Activated naive CD8-positive, alpha-beta T cell treated with anti-CD3 and anti-CD28 coated beads for 36 hours (primary cell): Measurements from ENCODE around the gene GBE1. TPM values are rescaled to one million over a fixed set of nuclear protein-coding genes. Genes with fewer than 3 reads are reported as not detected.
"Not testable (repeated sequence)": the region's sequence is repeated elsewhere in the genome, so short reads cannot be mapped to it uniquely, and the experiment has no call there.

Source experiments
- DNase-seq: peaks from one replicate; pipeline ENCODE4 v3.0.0; 2021
- H3K27ac Mint-ChIP-seq: one replicate; pipeline ENCODE4 v1.8.0; 2022; ENCODE audit warnings: mild to moderate bottlenecking, moderate library complexity, mixed read lengths
- H3K27me3 Mint-ChIP-seq: one replicate; pipeline ENCODE4 v1.8.0; 2022; ENCODE audit warnings: mild to moderate bottlenecking, mixed read lengths
- H3K36me3 Mint-ChIP-seq: one replicate; pipeline ENCODE4 v1.8.0; 2021; ENCODE audit warnings: mild to moderate bottlenecking, mixed read lengths
- H3K4me1 Mint-ChIP-seq: one replicate; pipeline ENCODE4 v1.8.0; 2021; ENCODE audit warnings: mixed read lengths
- H3K4me3 Mint-ChIP-seq: one replicate; pipeline ENCODE4 v1.8.0; 2022; ENCODE audit warnings: mild to moderate bottlenecking, moderate library complexity, mixed read lengths
- H3K9me3 Mint-ChIP-seq: one replicate; pipeline ENCODE4 v1.8.0; 2022; ENCODE audit warnings: mixed read lengths
- total RNA-seq, 2 experiments: library from RNA; stranded (reverse); gene quantifications; one replicate each; pipeline ENCODE4 v1.2.3, GENCODE V29; 2021

GBE1 gene
- total RNA-seq, 2 experiments from 2014 or later: 69.2 to 70.4 TPM

- no peak for DNase-seq
- no peaks in the 10 kb centered on the region for H3K9me3 Mint-ChIP-seq
- no peak overlapping the region for H3K4me3 Mint-ChIP-seq
- H3K36me3 Mint-ChIP-seq: peaks cover 9% of the 10 kb centered on the region
- H3K27ac Mint-ChIP-seq: no peak overlapping the region
- H3K27me3 Mint-ChIP-seq: no peaks in the 10 kb centered on the region
- no peaks in the 10 kb centered on the region for H3K4me1 Mint-ChIP-seq
These were observed 242.5 kb downstream of the GBE1 start for GRCh38 chr3:81518945-81519344.

GRCh38 chr3:81516042-81516441 is 245.4 kb downstream of the GBE1 start:
- H3K4me3 Mint-ChIP-seq: no peak overlapping the region
- H3K27ac Mint-ChIP-seq: no peak overlapping the region
- DNase-seq: no peak
- no peaks in the 10 kb centered on the region for H3K9me3 Mint-ChIP-seq
- H3K27me3 Mint-ChIP-seq: no peaks in the 10 kb centered on the region
- peaks cover 8% of the 10 kb centered on the region for H3K36me3 Mint-ChIP-seq
- no peaks in the 10 kb centered on the region for H3K4me1 Mint-ChIP-seq

GRCh38 chr3:81513591-81513990 is 247.9 kb downstream of the GBE1 start:
- H3K9me3 Mint-ChIP-seq: no peaks in the 10 kb centered on the region
- H3K36me3 Mint-ChIP-seq: peaks cover 9% of the 10 kb centered on the region
- H3K27me3 Mint-ChIP-seq: no peaks in the 10 kb centered on the region
- H3K27ac Mint-ChIP-seq: no peak overlapping the region
- DNase-seq: no peak
- no peaks in the 10 kb centered on the region for H3K4me1 Mint-ChIP-seq
- H3K4me3 Mint-ChIP-seq: no peak overlapping the region

- DNase-seq: no peak
- no peaks in the 10 kb centered on the region for H3K27me3 Mint-ChIP-seq
- no peak overlapping the region for H3K4me3 Mint-ChIP-seq
- H3K27ac Mint-ChIP-seq: no peak overlapping the region
- H3K36me3 Mint-ChIP-seq: peaks cover 15% of the 10 kb centered on the region
- no peaks in the 10 kb centered on the region for H3K9me3 Mint-ChIP-seq
- no peaks in the 10 kb centered on the region for H3K4me1 Mint-ChIP-seq
These were observed 258.4 kb downstream of the GBE1 start for GRCh38 chr3:81503026-81503425.

GRCh38 chr3:81502236-81502635 is 259.2 kb downstream of the GBE1 start:
- H3K36me3 Mint-ChIP-seq: peaks cover 15% of the 10 kb centered on the region
- H3K27me3 Mint-ChIP-seq: no peaks in the 10 kb centered on the region
- no peak overlapping the region for H3K4me3 Mint-ChIP-seq
- H3K27ac Mint-ChIP-seq: no peak overlapping the region
- no peak for DNase-seq
- H3K4me1 Mint-ChIP-seq: no peaks in the 10 kb centered on the region
- no peaks in the 10 kb centered on the region for H3K9me3 Mint-ChIP-seq

GRCh38 chr3:81500039-81500438 is 261.4 kb downstream of the GBE1 start:
- Mint-ChIP-seq H3K4me1 (no peaks in the 10 kb centered on the region), H3K27me3 (no peaks in the 10 kb centered on the region), H3K27ac (no peak overlapping the region), H3K4me3 (no peak overlapping the region), H3K36me3 (peaks cover 15% of the 10 kb centered on the region), H3K9me3 (no peaks in the 10 kb centered on the region)
- DNase-seq: no peak

GRCh38 chr3:81497572-81498251 is 263.7 kb downstream of the GBE1 start:
- Mint-ChIP-seq H3K4me1 (no peaks in the 10 kb centered on the region), H3K27ac (no peak overlapping the region), H3K4me3 (no peak overlapping the region), H3K27me3 (no peaks in the 10 kb centered on the region), H3K9me3 (no peaks in the 10 kb centered on the region), H3K36me3 (peaks cover 9% of the 10 kb centered on the region)
- no peak for DNase-seq

GRCh38 chr3:81496407-81497104 is 264.9 kb downstream of the GBE1 start:
- no peaks in the 10 kb centered on the region for H3K4me1 Mint-ChIP-seq
- peaks cover 9% of the 10 kb centered on the region for H3K36me3 Mint-ChIP-seq
- H3K9me3 Mint-ChIP-seq: no peaks in the 10 kb centered on the region
- H3K4me3 Mint-ChIP-seq: no peak overlapping the region
- H3K27ac Mint-ChIP-seq: no peak overlapping the region
- no peaks in the 10 kb centered on the region for H3K27me3 Mint-ChIP-seq
- DNase-seq: no peak

- H3K9me3 Mint-ChIP-seq, H3K27me3 Mint-ChIP-seq, H3K4me3 Mint-ChIP-seq, H3K27ac Mint-ChIP-seq, DNase-seq, H3K4me1 Mint-ChIP-seq, H3K36me3 Mint-ChIP-seq: not testable (repeated sequence)
These were observed 269.0 kb downstream of the GBE1 start for GRCh38 chr3:81492471-81492870.

GRCh38 chr3:81492040-81492439 is 269.4 kb downstream of the GBE1 start:
- DNase-seq: no peak
- Mint-ChIP-seq H3K4me3 (no peak overlapping the region), H3K27me3 (no peaks in the 10 kb centered on the region), H3K27ac (no peak overlapping the region), H3K9me3 (no peaks in the 10 kb centered on the region), H3K4me1 (peaks cover 4% of the 10 kb centered on the region), H3K36me3 (peaks cover 7% of the 10 kb centered on the region)

GRCh38 chr3:81490541-81491288 is 270.7 kb downstream of the GBE1 start:
- peaks cover 2% of the 10 kb centered on the region for H3K9me3 Mint-ChIP-seq
- H3K36me3 Mint-ChIP-seq: peaks cover 7% of the 10 kb centered on the region
- no peak overlapping the region for H3K27ac Mint-ChIP-seq
- H3K4me1 Mint-ChIP-seq: peaks cover 4% of the 10 kb centered on the region
- peak; percentile 61 for DNase-seq
- H3K4me3 Mint-ChIP-seq: no peak overlapping the region
- H3K27me3 Mint-ChIP-seq: no peaks in the 10 kb centered on the region

GRCh38 chr3:81485444-81485865 is 276.0 kb downstream of the GBE1 start:
- Mint-ChIP-seq H3K9me3 (peaks cover 3% of the 10 kb centered on the region), H3K27me3 (no peaks in the 10 kb centered on the region), H3K4me3 (no peak overlapping the region), H3K36me3 (peaks cover 4% of the 10 kb centered on the region), H3K4me1 (no peaks in the 10 kb centered on the region), H3K27ac (no peak overlapping the region)
- DNase-seq: no peak

GRCh38 chr3:81484520-81484919 is 276.9 kb downstream of the GBE1 start:
- Mint-ChIP-seq H3K27me3 (no peaks in the 10 kb centered on the region), H3K4me1 (no peaks in the 10 kb centered on the region), H3K27ac (no peak overlapping the region), H3K9me3 (peaks cover 3% of the 10 kb centered on the region), H3K4me3 (no peak overlapping the region), H3K36me3 (peaks cover 4% of the 10 kb centered on the region)
- no peak for DNase-seq

GRCh38 chr3:81483046-81483445 is 278.4 kb downstream of the GBE1 start:
- Mint-ChIP-seq H3K9me3 (peaks cover 3% of the 10 kb centered on the region), H3K27ac (no peak overlapping the region), H3K36me3 (peaks cover 3% of the 10 kb centered on the region), H3K4me1 (no peaks in the 10 kb centered on the region), H3K4me3 (no peak overlapping the region), H3K27me3 (no peaks in the 10 kb centered on the region)
- no peak for DNase-seq

GRCh38 chr3:81477740-81478139 is 283.7 kb downstream of the GBE1 start:
- no peak overlapping the region for H3K27ac Mint-ChIP-seq
- H3K4me1 Mint-ChIP-seq: no peaks in the 10 kb centered on the region
- H3K4me3 Mint-ChIP-seq: no peak overlapping the region
- H3K9me3 Mint-ChIP-seq: no peaks in the 10 kb centered on the region
- peaks cover under 1% of the 10 kb centered on the region for H3K27me3 Mint-ChIP-seq
- H3K36me3 Mint-ChIP-seq: no peaks in the 10 kb centered on the region
- no peak for DNase-seq
